ENCODE results near the gene PPP2R2C. TPM values are rescaled to one million over a fixed set of nuclear protein-coding genes. Genes with fewer than 3 reads are reported as not detected.

Gene PPP2R2C
- total RNA-seq, 1 experiment from 2014 or later: 9.5 TPM

DNA sequence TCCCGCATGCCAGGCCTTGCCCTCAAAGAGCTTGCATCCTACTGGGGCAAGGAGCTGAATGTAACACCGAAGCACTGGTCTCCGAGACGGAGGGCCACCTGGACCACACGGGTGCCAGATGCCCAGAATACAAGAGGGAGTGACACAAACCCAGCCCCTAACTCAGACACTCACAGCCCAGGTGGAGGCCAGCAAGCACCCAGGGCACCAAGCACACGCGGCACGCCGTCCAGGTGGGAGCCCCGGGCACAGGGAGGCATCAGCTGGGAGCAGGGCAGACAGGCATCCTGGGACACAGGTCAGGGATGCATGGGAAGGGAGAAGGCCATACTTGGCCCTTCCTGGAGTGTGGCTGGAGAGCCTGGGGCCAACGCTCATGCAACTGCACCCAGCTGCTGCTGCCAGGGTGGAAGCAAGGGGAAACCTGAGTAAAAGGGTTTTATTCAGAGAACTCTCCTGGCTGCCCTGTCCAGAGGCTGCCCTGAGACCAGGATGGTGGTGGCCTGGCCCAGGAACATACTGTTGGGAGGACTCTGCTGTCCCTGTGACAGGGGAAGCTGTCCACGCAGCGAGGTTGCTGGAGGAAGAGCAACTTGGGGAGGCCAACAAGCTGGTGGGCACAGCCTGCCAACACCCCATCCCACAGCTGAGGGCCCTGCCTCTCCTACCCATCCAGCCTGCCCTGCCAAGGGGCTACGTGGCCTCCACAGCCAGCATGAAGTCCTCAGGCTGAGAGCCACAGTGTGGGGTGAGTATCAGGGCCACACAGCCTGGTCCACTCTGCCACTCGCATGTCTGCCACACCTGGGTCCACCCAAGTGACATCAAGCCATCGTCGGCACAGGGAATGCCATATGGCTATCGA lies 22.2 kb upstream of the PPP2R2C start:
- Histone ChIP-seq H3K9ac (ENCODE audit: low read length) (no peak overlapping the region), H3F3A (ENCODE audit: low read length, unreplicated experiment) (no peaks in the 10 kb centered on the region), H3K27me3 (ENCODE audit: low read length) (no peaks in the 10 kb centered on the region), H2AFZ (ENCODE audit: low read length) (no peak overlapping the region), H3K9me3 (ENCODE audit: low read length) (no peaks in the 10 kb centered on the region), H3K27ac (ENCODE audit: low read length) (no peak overlapping the region), H3K36me3 (ENCODE audit: low read depth, low read length) (no peaks in the 10 kb centered on the region), H3K9me2 (replicated peaks; ENCODE audit: low read length) (no peaks in the 10 kb centered on the region), H3K79me2 (ENCODE audit: low read length) (no peaks in the 10 kb centered on the region), H4K20me1 (ENCODE audit: low read length) (no peaks in the 10 kb centered on the region), H3K4me2 (ENCODE audit: low read length) (no peak overlapping the region), H3K4me1 (ENCODE audit: insufficient read depth, low read length) (no peaks in the 10 kb centered on the region), H3K4me3 (ENCODE audit: low read length) (no peak overlapping the region)
- ChIA-PET CTCF (no interaction called here), POLR2A (ENCODE audit: unreplicated experiment) (no interaction called here)
- TF ChIP-seq EZH2 (IDR thresholded peaks at IDR 0.05; ENCODE audit: low read length, unreplicated experiment) (no peak), EZH2phosphoT487 (IDR thresholded peaks at IDR 0.05; ENCODE audit: borderline replicate concordance, low read length) (no peak)
- TF ChIP-seq, protein P1, sequence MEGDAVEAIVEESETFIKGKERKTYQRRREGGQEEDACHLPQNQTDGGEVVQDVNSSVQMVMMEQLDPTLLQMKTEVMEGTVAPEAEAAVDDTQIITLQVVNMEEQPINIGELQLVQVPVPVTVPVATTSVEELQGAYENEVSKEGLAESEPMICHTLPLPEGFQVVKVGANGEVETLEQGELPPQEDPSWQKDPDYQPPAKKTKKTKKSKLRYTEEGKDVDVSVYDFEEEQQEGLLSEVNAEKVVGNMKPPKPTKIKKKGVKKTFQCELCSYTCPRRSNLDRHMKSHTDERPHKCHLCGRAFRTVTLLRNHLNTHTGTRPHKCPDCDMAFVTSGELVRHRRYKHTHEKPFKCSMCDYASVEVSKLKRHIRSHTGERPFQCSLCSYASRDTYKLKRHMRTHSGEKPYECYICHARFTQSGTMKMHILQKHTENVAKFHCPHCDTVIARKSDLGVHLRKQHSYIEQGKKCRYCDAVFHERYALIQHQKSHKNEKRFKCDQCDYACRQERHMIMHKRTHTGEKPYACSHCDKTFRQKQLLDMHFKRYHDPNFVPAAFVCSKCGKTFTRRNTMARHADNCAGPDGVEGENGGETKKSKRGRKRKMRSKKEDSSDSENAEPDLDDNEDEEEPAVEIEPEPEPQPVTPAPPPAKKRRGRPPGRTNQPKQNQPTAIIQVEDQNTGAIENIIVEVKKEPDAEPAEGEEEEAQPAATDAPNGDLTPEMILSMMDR (conservative IDR thresholded peaks at IDR 0.05; ENCODE audit: low read depth, low read length): no peak
- BruUV-seq (replicated peaks): no TSS peak
- intact Hi-C loops (cut with micrococcal nuclease): no loop called here
- ATAC-seq: no peak
- no peak for DNase-seq

DNA sequence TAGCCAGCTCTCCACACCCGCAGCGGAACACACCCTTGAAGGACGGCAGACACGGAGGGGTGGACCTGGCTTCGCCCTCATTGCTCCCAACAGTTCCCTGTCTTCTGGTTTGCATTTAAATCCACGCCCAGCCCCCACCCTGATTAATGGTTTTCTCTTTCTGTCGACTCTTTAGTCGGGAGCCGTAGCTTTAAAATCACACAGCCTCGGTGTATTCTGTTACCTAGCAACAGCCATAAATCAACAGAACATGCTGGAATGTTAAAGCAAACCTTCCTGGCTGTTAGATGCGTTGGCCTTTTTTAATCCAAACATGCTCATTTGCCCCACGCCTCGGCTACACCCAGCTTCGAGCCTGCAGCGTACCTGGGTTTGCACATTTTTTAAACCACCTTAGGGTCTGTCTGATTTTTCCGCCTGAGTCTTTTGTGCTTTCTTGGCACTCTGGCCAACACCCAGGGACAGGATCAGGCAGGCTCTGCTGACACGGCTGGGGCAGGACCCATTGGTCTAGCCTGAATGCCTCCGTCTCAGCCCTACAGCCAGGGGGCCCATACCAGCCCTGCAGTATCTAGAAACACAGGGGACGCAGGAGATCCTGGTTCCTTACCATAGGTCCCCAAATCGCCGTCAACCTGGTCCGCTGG lies 21.4 kb upstream of the PPP2R2C start:
- Histone ChIP-seq H3K4me1 (ENCODE audit: insufficient read depth, low read length) (no peaks in the 10 kb centered on the region), H3K9me3 (ENCODE audit: low read length) (no peaks in the 10 kb centered on the region), H3K4me3 (ENCODE audit: low read length) (peak overlapping the region; percentile 27; the same call in 1 of the 2 replicates), H3K36me3 (ENCODE audit: low read depth, low read length) (no peaks in the 10 kb centered on the region), H3K4me2 (ENCODE audit: low read length) (peak overlapping the region; percentile 62; the same call in 1 of the 2 replicates), H3K27ac (ENCODE audit: low read length) (no peak overlapping the region), H3K9ac (ENCODE audit: low read length) (no peak overlapping the region), H3K79me2 (ENCODE audit: low read length) (no peaks in the 10 kb centered on the region), H2AFZ (ENCODE audit: low read length) (0 out of 2 replicates have a peak overlapping the region, but pooled peaks have one; percentile 45), H3F3A (ENCODE audit: low read length, unreplicated experiment) (no peaks in the 10 kb centered on the region), H4K20me1 (ENCODE audit: low read length) (no peaks in the 10 kb centered on the region), H3K27me3 (ENCODE audit: low read length) (no peaks in the 10 kb centered on the region), H3K9me2 (replicated peaks; ENCODE audit: low read length) (no peaks in the 10 kb centered on the region)
- intact Hi-C loops (cut with micrococcal nuclease): no loop called here
- TF ChIP-seq, protein P1 (conservative IDR thresholded peaks at IDR 0.05; ENCODE audit: low read depth, low read length): no peak
- TF ChIP-seq EZH2 (IDR thresholded peaks at IDR 0.05; ENCODE audit: low read length, unreplicated experiment): no peak
- TF ChIP-seq EZH2phosphoT487 (IDR thresholded peaks at IDR 0.05; ENCODE audit: borderline replicate concordance, low read length): no peak
- ChIA-PET CTCF (no interaction called here), POLR2A (ENCODE audit: unreplicated experiment) (no interaction called here)
- peak; percentile 27; the same call in 1 of the 2 replicates for ATAC-seq
- no TSS peak for BruUV-seq (replicated peaks)
- DNase-seq: peak; percentile 25

All from PC-3 (cell line).